ENCODE data around the gene LPCAT3. TPM values are rescaled to one million over a fixed set of nuclear protein-coding genes. Genes with fewer than 3 reads are reported as not detected.

LPCAT3 gene
- total RNA-seq, 1 experiment from 2014 or later, result 102 TPM

DNA sequence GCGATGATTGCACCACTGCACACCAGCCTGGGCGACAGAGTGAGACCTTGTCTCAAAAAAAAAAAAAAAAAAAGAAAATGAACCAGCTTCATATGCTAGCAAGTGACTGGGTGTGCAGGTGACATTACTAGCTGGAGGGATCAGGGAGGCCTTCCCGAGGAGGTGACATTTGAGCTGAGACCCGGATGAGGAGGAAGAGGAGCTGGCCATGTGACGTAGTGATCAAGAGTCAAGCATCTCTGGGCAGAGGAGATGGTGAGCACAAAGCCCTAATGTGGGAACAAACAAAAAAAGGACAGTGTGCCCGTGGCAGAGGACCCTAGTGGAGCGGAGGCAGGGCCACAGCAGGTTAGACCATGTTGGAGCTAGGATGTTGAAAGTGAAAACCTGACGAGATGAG lies 70.7 kb downstream of the LPCAT3 start:
- intact Hi-C loops (cut with micrococcal nuclease; ENCODE audit: unreplicated experiment), result no loop called here
- peaks cover 28% of the 10 kb centered on the region; the same call in 1 of the 2 replicates for H3K79me2 ChIP-seq (ENCODE audit: low read depth)
- no TSS peak for BruUV-seq (replicated peaks)
- ChIA-PET POLR2A (ENCODE audit: unreplicated experiment) (no interaction called here), CTCF (interaction anchor here (0.7 to 0.8 kb wide), 2 partner anchors 14 to 199 kb away, joined by 4 to 9 read pairs; no protein-coding TSS in a partner anchor)
- H2AFZ ChIP-seq, result no peak overlapping the region
- DNase-seq, result no peak
- H3K36me3 ChIP-seq (ENCODE audit: low read depth), result no peaks in the 10 kb centered on the region
- no peaks in the 10 kb centered on the region for H4K20me1 ChIP-seq (ENCODE audit: insufficient read depth)
- H3K9me3 ChIP-seq (ENCODE audit: insufficient read depth, low read depth), result no peaks in the 10 kb centered on the region
- H3K27me3 ChIP-seq (ENCODE audit: insufficient read depth, low read depth), result no peaks in the 10 kb centered on the region
- no peak for TF ChIP-seq EZH2 (IDR thresholded peaks at IDR 0.05; ENCODE audit: low read depth)
- TF ChIP-seq, protein P1, sequence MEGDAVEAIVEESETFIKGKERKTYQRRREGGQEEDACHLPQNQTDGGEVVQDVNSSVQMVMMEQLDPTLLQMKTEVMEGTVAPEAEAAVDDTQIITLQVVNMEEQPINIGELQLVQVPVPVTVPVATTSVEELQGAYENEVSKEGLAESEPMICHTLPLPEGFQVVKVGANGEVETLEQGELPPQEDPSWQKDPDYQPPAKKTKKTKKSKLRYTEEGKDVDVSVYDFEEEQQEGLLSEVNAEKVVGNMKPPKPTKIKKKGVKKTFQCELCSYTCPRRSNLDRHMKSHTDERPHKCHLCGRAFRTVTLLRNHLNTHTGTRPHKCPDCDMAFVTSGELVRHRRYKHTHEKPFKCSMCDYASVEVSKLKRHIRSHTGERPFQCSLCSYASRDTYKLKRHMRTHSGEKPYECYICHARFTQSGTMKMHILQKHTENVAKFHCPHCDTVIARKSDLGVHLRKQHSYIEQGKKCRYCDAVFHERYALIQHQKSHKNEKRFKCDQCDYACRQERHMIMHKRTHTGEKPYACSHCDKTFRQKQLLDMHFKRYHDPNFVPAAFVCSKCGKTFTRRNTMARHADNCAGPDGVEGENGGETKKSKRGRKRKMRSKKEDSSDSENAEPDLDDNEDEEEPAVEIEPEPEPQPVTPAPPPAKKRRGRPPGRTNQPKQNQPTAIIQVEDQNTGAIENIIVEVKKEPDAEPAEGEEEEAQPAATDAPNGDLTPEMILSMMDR (conservative IDR thresholded peaks at IDR 0.05), result no peak
- peak overlapping the region; percentile 82; the same call in 1 of the 2 replicates for H3K4me2 ChIP-seq
- H3K27ac ChIP-seq, result no peak overlapping the region
- peaks cover 20% of the 10 kb centered on the region for H3K4me1 ChIP-seq (replicated peaks; ENCODE audit: insufficient read depth)
- H3K9me2 ChIP-seq (ENCODE audit: insufficient read depth), result no peaks in the 10 kb centered on the region
- H3K4me3 ChIP-seq, result no peak overlapping the region
- peaks cover 39% of the 10 kb centered on the region for H3F3A ChIP-seq (ENCODE audit: insufficient read depth, low read depth)

- Histone ChIP-seq H3K27me3 (ENCODE audit: insufficient read depth, low read depth) (no peaks in the 10 kb centered on the region), H4K20me1 (ENCODE audit: insufficient read depth) (no peaks in the 10 kb centered on the region), H3K9me2 (ENCODE audit: insufficient read depth) (no peaks in the 10 kb centered on the region), H2AFZ (peak overlapping the region; percentile 82), H3K36me3 (ENCODE audit: low read depth) (no peaks in the 10 kb centered on the region), H3K9me3 (ENCODE audit: insufficient read depth, low read depth) (no peaks in the 10 kb centered on the region), H3K4me3 (peak overlapping the region; percentile 67), H3K79me2 (ENCODE audit: low read depth) (peaks cover 28% of the 10 kb centered on the region; the same call in 1 of the 2 replicates), H3F3A (ENCODE audit: insufficient read depth, low read depth) (peaks cover 44% of the 10 kb centered on the region), H3K4me1 (replicated peaks; ENCODE audit: insufficient read depth) (peaks cover 20% of the 10 kb centered on the region), H3K4me2 (peak overlapping the region; percentile 82), H3K27ac (no peak overlapping the region)
- no peak for DNase-seq
- BruUV-seq (replicated peaks), result no TSS peak
- CTCF ChIA-PET, result interaction anchor here (0.5 to 4.4 kb wide), 7 partner anchors 15 to 161 kb away, joined by 4 to 47 read pairs (median 9); partner anchors contain the start of genes LPCAT3 and SPSB2
- no peak for TF ChIP-seq EZH2 (IDR thresholded peaks at IDR 0.05; ENCODE audit: low read depth)
- TF ChIP-seq, protein P1 (conservative IDR thresholded peaks at IDR 0.05), result 0 out of 2 replicates have a peak, but pooled peaks have one; percentile 6
- intact Hi-C loops (cut with micrococcal nuclease; ENCODE audit: unreplicated experiment), result loop anchor here (1.0 kb wide), 6 partner anchors 15 to 145 kb away; partner anchors contain the start of genes C1R, CDCA3 and LPCAT3
- POLR2A ChIA-PET (ENCODE audit: unreplicated experiment), result interaction anchor here (0.5 to 1.5 kb wide), 5 partner anchors 74 to 839 kb away, joined by 3 to 16 read pairs (median 7); partner anchors contain the start of genes CLSTN3 and SPSB2
Observed at GRCh38 chr12:6946920-6947374, 71.3 kb downstream of the LPCAT3 start.

GRCh38 chr12:6946033-6946919 lies 72.0 kb downstream of the LPCAT3 start:
- no peaks in the 10 kb centered on the region for H4K20me1 ChIP-seq (ENCODE audit: insufficient read depth)
- no peaks in the 10 kb centered on the region for H3K36me3 ChIP-seq (ENCODE audit: low read depth)
- POLR2A ChIA-PET (ENCODE audit: unreplicated experiment), result interaction anchor here (0.5 to 3.6 kb wide), 31 partner anchors 13 to 1444 kb away, joined by 3 to 54 read pairs (median 6); partner anchors contain the start of genes C1R, CLSTN3, LPAR5 and LPCAT3
- peak overlapping the region; percentile 69 for H3K27ac ChIP-seq
- H2AFZ ChIP-seq, result peak overlapping the region; percentile 82
- H3K79me2 ChIP-seq (ENCODE audit: low read depth), result peaks cover 28% of the 10 kb centered on the region; the same call in 1 of the 2 replicates
- TF ChIP-seq, protein P1 (conservative IDR thresholded peaks at IDR 0.05), result 0 out of 2 replicates have a peak, but pooled peaks have one; percentile 26
- TF ChIP-seq EZH2 (IDR thresholded peaks at IDR 0.05; ENCODE audit: low read depth), result no peak
- no peaks in the 10 kb centered on the region for H3K27me3 ChIP-seq (ENCODE audit: insufficient read depth, low read depth)
- H3K4me1 ChIP-seq (replicated peaks; ENCODE audit: insufficient read depth), result peaks cover 20% of the 10 kb centered on the region
- no peaks in the 10 kb centered on the region for H3K9me2 ChIP-seq (ENCODE audit: insufficient read depth)
- H3F3A ChIP-seq (ENCODE audit: insufficient read depth, low read depth), result peaks cover 44% of the 10 kb centered on the region
- DNase-seq, result peak; percentile 98 to 100
- intact Hi-C loops (cut with micrococcal nuclease; ENCODE audit: unreplicated experiment), result loop anchor here (1.0 kb wide), 6 partner anchors 16 to 146 kb away; partner anchors contain the start of genes C1R, CDCA3 and LPCAT3
- H3K9me3 ChIP-seq (ENCODE audit: insufficient read depth, low read depth), result no peaks in the 10 kb centered on the region
- BruUV-seq (replicated peaks), result no TSS peak
- CTCF ChIA-PET, result interaction anchor here (0.6 to 4.4 kb wide), 13 partner anchors 15 to 368 kb away, joined by 3 to 47 read pairs (median 6); partner anchors contain the start of genes LPCAT3, SPSB2 and USP5
- H3K4me3 ChIP-seq, result peak overlapping the region; percentile 67
- H3K4me2 ChIP-seq, result peak overlapping the region; percentile 82
